ENCODE measurements around the gene SPATA2. TPM values are rescaled to one million over a fixed set of nuclear protein-coding genes. Genes with fewer than 3 reads are reported as not detected.

The SPATA2 gene
- total RNA-seq, 1 donor from 2014 or later = 8.0 TPM

- Mint-ChIP-seq H3K36me3 (no peaks in the 10 kb centered on the region), H3K4me1 (peaks cover 35% of the 10 kb centered on the region), H3K4me3 (no peak overlapping the region), H3K9me3 (peaks cover 6% of the 10 kb centered on the region), H3K27ac (no peak overlapping the region), H3K27me3 (ENCODE audit: low read depth) (no peaks in the 10 kb centered on the region)
- TF ChIP-seq CTCF (IDR thresholded peaks at IDR 0.05; ENCODE audit: unreplicated experiment) = no peak
- DNase-seq (ENCODE audit: low spot score in 2 of 2, unreplicated experiment in 2 of 2) = no peak
Observed at GRCh38 chr20:49893242-49894072, 21.9 kb downstream of the SPATA2 start.

- no peak for TF ChIP-seq CTCF (IDR thresholded peaks at IDR 0.05; ENCODE audit: unreplicated experiment)
Observed at GRCh38 chr20:49892817-49893216, 22.5 kb downstream of the SPATA2 start.

GRCh38 chr20:49892260-49892659, 23.1 kb downstream of the SPATA2 start:
- TF ChIP-seq CTCF (IDR thresholded peaks at IDR 0.05; ENCODE audit: unreplicated experiment) = no peak
- no peak for DNase-seq (ENCODE audit: low spot score in 2 of 2, unreplicated experiment in 2 of 2)
- H3K27ac Mint-ChIP-seq = no peak overlapping the region
- no peak overlapping the region for H3K4me3 Mint-ChIP-seq
- H3K27me3 Mint-ChIP-seq (ENCODE audit: low read depth) = no peaks in the 10 kb centered on the region
- no peaks in the 10 kb centered on the region for H3K9me3 Mint-ChIP-seq
- peaks cover 38% of the 10 kb centered on the region for H3K4me1 Mint-ChIP-seq
- peaks cover 3% of the 10 kb centered on the region for H3K36me3 Mint-ChIP-seq

More at GRCh38 chr20:49892817-49893216, 22.5 kb downstream of the SPATA2 start:
- H3K27me3 Mint-ChIP-seq (ENCODE audit: low read depth) = no peaks in the 10 kb centered on the region
- peaks cover 3% of the 10 kb centered on the region for H3K36me3 Mint-ChIP-seq
- H3K27ac Mint-ChIP-seq = no peak overlapping the region
- peaks cover 5% of the 10 kb centered on the region for H3K9me3 Mint-ChIP-seq
- H3K4me3 Mint-ChIP-seq = no peak overlapping the region
- DNase-seq (ENCODE audit: low spot score in 2 of 2, unreplicated experiment in 2 of 2) = no peak
- H3K4me1 Mint-ChIP-seq = peaks cover 38% of the 10 kb centered on the region

- no peaks in the 10 kb centered on the region for H3K27me3 Mint-ChIP-seq (ENCODE audit: low read depth)
- no peaks in the 10 kb centered on the region for H3K9me3 Mint-ChIP-seq
- TF ChIP-seq CTCF (IDR thresholded peaks at IDR 0.05; ENCODE audit: unreplicated experiment) = no peak
- H3K36me3 Mint-ChIP-seq = peaks cover 5% of the 10 kb centered on the region
- DNase-seq (ENCODE audit: low spot score in 2 of 2, unreplicated experiment in 2 of 2) = no peak
- H3K4me3 Mint-ChIP-seq = no peak overlapping the region
- H3K4me1 Mint-ChIP-seq = peaks cover 38% of the 10 kb centered on the region
- no peak overlapping the region for H3K27ac Mint-ChIP-seq
Observed at GRCh38 chr20:49891476-49892110, 23.7 kb downstream of the SPATA2 start.

GRCh38 chr20:49890471-49891361, 24.6 kb downstream of the SPATA2 start:
- Mint-ChIP-seq H3K27me3 (ENCODE audit: low read depth) (no peaks in the 10 kb centered on the region), H3K36me3 (peaks cover 11% of the 10 kb centered on the region), H3K4me3 (no peak overlapping the region), H3K27ac (peak overlapping the region; percentile 30), H3K9me3 (no peaks in the 10 kb centered on the region), H3K4me1 (peaks cover 38% of the 10 kb centered on the region)
- no peak for TF ChIP-seq CTCF (IDR thresholded peaks at IDR 0.05; ENCODE audit: unreplicated experiment)
- no peak for DNase-seq (ENCODE audit: low spot score in 2 of 2, unreplicated experiment in 2 of 2)
